Skeletal muscle satellite cell (primary cell): ENCODE measurements around the gene GPC3.

Experiments
- H3K27me3 ChIP-seq: 2 replicates; pipeline ENCODE4 v1.7.0; 2013; ENCODE audit warnings: low read length; ENCODE audit not compliant: control insufficient read depth, insufficient read depth
- H3K36me3 ChIP-seq: 2 replicates; pipeline ENCODE4 v1.7.0; 2013; ENCODE audit warnings: mild to moderate bottlenecking, control low read depth, low read length; ENCODE audit not compliant: insufficient read depth
- H3K4me1 ChIP-seq: 2 replicates; pipeline ENCODE4 v1.7.0; 2013; ENCODE audit warnings: low read length; ENCODE audit not compliant: control insufficient read depth, insufficient read depth
- H3K4me2 ChIP-seq: 2 replicates; pipeline ENCODE4 v1.7.0; 2013; ENCODE audit warnings: mild to moderate bottlenecking, low read length
- H3K4me3 ChIP-seq: 2 replicates; pipeline ENCODE4 v1.7.0; 2013; ENCODE audit warnings: low read length
- H3K9ac ChIP-seq: 2 replicates; pipeline ENCODE4 v1.7.0; 2013; ENCODE audit warnings: mild to moderate bottlenecking, low read depth, low read length, moderate library complexity
- H3K9me3 ChIP-seq: replicated peaks from 2 replicates; pipeline ENCODE4 v1.7.0; 2013; ENCODE audit warnings: mild to moderate bottlenecking, control low read depth, low read length

GPC3 gene

DNA sequence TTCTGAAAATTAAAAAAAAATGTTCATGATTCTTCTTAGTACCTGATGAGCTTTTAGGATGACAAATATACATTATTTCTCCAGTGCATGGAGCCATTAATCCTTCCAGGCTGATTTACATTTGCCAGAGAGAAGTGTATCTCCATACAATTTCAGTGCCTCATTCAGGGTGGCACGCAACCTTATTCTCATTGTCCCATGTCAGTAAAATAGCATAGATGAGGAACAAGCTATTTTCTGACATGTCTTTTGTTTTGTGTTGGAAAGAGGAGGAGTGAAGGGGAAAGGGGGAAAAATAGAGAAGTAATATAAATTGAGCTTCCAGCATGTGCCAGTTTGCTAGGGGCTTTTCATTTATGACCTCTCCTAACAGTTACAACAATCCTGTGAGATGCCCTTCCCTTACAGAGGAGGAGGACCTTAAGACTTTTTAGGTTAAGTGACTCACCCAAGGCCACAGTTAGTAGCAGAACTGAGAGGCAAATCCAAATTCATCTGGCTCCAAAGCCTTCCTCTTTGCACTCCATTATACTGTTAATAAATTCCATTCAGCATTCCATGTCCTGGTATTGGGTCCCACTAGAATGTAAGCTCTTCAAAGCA, 295.3 kb downstream of the GPC3 start:
- no peaks in the 10 kb centered on the region for H3K36me3 ChIP-seq
- H3K4me1 ChIP-seq, result no peaks in the 10 kb centered on the region
- H3K27me3 ChIP-seq, result peaks cover 3% of the 10 kb centered on the region
- no peaks in the 10 kb centered on the region for H3K9me3 ChIP-seq
- no peak overlapping the region for H3K9ac ChIP-seq
- no peak overlapping the region for H3K4me3 ChIP-seq
- no peak overlapping the region for H3K4me2 ChIP-seq

DNA sequence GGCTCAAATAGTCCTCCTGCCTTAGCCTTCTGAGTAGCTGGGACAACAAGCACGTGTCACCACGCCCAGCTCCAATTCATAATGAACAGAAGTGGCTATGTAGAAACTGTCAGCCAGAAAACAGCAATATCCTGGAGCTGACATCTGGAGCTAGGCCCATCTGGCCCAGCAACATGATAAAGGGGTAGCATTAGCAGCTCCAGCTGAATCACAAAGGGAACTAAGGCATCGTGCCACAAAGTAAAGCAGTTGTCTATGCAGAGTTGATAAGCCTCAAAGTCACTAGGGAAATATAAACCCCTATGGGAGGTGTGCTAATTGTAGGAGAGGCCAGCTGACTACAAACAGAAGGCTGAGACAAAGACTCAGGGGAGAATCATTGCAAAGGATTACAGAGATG, 299.6 kb downstream of the GPC3 start:
- Histone ChIP-seq H3K36me3 (no peaks in the 10 kb centered on the region), H3K4me1 (no peaks in the 10 kb centered on the region), H3K4me2 (no peak overlapping the region), H3K27me3 (peaks cover 7% of the 10 kb centered on the region), H3K9me3 (no peaks in the 10 kb centered on the region), H3K9ac (no peak overlapping the region), H3K4me3 (no peak overlapping the region)

DNA sequence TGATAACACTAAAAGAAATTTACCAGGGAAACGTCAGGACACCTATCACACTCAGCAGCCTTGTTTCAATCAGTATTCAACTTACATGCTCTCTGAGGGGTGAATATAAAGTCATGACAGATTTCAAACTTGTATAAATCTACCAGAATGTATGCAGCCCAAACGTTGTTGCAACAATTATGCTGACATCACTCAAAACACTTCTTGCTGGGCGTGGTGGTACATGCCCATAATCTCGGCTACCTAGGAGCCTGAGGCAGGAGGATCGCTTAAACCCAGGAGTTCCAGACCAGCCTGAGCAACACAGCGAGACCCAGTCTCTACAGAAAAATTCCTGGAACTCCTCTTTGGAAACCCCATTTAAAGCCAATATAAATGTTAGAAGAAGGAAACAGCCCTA, 303.5 kb downstream of the GPC3 start:
- Histone ChIP-seq H3K27me3 (peaks cover 16% of the 10 kb centered on the region), H3K9ac (no peak overlapping the region), H3K36me3 (no peaks in the 10 kb centered on the region), H3K9me3 (no peaks in the 10 kb centered on the region), H3K4me3 (no peak overlapping the region), H3K4me2 (no peak overlapping the region), H3K4me1 (no peaks in the 10 kb centered on the region)

DNA sequence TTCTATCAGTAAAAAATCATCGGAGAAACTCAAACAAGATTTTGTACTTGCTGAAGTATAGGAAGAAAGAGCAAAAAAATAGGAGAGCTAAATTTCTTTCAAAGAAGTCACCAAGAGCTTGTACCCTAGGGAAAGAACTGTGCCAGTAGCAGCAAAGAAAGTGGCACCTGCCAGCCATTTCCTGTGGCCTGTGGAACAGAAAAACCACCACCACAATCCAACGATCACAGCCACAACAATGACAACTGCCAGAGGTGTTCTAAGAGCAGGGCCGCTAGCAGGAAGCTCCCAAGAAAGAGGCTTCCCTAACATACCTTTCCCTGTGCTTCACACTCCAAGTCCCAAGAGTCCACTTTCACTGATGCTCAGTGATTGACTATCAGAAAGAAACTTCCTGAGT, 304.0 kb downstream of the GPC3 start:
- H3K4me2 ChIP-seq, result no peak overlapping the region
- H3K9ac ChIP-seq, result no peak overlapping the region
- H3K4me1 ChIP-seq, result no peaks in the 10 kb centered on the region
- peaks cover 16% of the 10 kb centered on the region for H3K27me3 ChIP-seq
- no peak overlapping the region for H3K4me3 ChIP-seq
- no peaks in the 10 kb centered on the region for H3K36me3 ChIP-seq
- no peaks in the 10 kb centered on the region for H3K9me3 ChIP-seq

DNA sequence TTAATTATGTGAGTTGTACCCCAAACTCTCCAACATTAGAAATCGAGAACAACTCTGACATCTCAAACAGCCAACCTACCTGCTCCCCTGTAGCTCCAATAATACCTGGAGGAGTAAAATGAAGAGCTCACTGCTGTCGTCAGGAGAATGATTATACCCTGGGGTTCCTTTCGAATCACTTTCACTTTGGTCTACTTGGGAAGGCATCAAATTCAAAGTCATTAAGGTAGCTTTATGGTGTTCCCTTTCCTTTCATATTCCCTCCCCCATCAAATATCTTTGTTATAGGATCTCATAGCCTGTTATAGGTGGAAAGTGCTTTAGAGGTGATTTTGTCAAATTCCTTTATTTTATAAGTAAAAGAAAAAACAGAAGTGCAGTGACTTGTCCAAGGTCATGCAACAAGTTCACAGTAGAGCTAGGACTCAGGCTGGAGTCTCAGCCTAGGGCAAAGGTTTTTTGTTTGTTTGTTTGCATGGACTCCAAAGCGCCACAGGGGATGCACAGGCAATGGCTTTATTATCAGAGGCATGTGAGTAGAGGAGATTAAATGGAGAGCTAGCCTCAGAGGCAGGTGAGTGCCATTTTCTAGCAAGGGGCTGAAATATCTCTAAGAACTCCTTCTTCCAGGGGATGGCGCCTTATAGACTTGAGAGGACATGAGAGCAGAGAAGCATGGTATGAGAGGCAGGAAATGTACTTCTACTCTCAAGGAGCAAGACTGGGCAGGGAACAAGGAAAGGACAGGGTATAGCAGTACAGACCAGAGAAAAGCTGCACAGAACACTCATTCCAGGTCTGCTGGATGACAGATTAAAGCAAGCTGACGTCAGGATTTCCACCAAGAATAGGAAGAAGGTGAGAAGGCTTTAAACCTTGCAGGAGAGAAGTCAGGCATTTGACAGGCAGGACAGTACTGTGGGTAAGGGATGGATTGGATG, 308.0 kb downstream of the GPC3 start:
- no peaks in the 10 kb centered on the region for H3K4me1 ChIP-seq
- H3K9me3 ChIP-seq, result no peaks in the 10 kb centered on the region
- H3K4me2 ChIP-seq, result no peak overlapping the region
- H3K9ac ChIP-seq, result no peak overlapping the region
- peaks cover 20% of the 10 kb centered on the region for H3K27me3 ChIP-seq
- no peaks in the 10 kb centered on the region for H3K36me3 ChIP-seq
- H3K4me3 ChIP-seq, result no peak overlapping the region

DNA sequence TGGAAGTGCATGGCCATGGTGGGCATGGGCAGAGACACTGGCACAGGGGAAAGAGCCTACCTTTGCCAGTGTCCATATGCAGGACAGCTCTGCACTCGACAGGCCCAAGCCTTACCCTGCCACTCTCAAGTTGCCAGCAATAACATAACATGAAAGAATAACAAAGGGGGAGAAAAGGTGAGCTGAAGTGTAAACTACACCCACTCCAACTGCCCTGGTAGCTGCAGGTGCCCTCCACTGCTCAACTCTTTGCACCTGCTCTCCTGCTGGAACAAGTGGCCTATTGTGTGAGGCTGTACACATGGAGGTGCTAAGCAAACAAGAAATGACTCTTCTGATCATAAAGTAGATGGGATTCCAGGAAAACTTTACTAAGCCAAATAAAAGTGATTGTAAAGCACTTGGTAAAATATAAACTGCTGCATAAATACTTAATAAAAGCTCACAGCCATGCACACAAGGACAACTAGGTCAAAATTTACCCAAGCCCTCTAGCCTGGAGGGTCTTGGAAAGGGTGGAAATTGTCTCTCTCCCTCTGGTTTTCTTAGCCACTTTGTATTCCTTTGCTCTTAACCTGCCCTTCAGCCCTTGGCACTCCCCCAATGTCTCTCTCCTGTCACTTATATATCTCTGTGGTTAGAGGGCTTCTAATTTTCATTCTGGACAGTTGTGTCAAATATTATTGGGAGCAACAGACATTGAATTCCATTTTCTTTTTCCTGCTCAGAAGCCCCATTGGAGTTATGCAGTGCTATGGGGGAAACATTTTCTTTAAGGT, 308.9 kb downstream of the GPC3 start:
- Histone ChIP-seq H3K4me1 (no peaks in the 10 kb centered on the region), H3K4me3 (no peak overlapping the region), H3K27me3 (peaks cover 20% of the 10 kb centered on the region), H3K9ac (no peak overlapping the region), H3K36me3 (no peaks in the 10 kb centered on the region), H3K9me3 (no peaks in the 10 kb centered on the region), H3K4me2 (no peak overlapping the region)

DNA sequence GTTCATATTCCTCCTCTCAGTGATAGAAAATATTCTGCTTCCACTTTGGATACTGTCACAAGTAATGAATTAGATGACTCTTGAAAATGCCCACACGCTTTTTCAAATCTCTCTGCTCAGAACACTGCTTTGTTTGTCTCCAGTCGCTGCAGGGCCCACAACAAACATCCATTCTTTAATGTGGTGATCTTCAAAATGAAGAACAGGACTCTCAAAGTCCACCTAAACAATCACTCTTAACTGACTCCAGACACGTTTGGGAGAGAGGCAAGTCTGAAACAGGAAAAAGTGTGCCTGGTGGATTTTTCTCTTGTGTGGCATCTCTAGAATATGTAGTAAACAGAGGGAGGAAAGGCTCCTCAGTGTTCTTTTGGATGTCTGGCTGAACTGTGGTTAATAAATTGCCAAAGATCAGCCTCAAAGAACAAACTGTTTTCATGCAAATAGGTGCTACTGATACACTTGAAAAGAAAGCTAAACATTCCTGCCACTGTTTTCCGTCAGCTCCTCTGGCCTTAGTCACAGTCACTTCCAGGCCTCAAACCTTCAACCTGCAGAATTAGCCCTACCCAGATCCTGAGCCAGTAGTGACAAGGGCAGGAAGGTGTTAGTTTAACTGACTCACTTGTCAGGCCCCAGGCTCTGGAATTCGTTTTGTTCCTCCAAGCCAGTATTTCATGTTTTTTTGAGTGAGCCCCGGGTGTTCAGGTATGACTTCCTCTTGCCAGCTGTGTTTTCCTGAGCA, 310.5 kb downstream of the GPC3 start:
- H3K27me3 ChIP-seq, result peaks cover 20% of the 10 kb centered on the region
- no peaks in the 10 kb centered on the region for H3K9me3 ChIP-seq
- no peak overlapping the region for H3K4me3 ChIP-seq
- no peak overlapping the region for H3K4me2 ChIP-seq
- H3K9ac ChIP-seq, result no peak overlapping the region
- no peaks in the 10 kb centered on the region for H3K36me3 ChIP-seq
- no peaks in the 10 kb centered on the region for H3K4me1 ChIP-seq

DNA sequence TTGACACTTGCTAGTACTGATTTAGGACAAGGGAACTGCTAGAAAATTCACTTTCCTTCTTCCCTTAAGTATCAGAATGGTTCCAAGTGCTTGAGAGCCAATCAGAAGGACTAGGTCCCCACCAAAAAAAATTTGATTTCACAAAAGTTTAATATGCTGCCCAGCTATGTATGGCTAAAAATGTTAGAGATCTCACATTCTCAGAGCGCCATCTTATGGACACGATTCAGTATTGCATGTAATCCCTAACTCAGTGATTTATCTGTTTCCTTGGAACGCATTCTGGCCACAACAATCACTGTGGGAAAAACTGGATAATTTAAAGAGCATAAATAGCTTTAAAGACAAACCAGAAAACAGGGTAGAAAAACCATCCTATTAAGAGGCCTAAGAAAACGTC, 315.0 kb downstream of the GPC3 start:
- Histone ChIP-seq H3K4me3 (no peak overlapping the region), H3K9me3 (no peaks in the 10 kb centered on the region), H3K27me3 (peaks cover 5% of the 10 kb centered on the region), H3K9ac (no peak overlapping the region), H3K36me3 (no peaks in the 10 kb centered on the region), H3K4me2 (no peak overlapping the region), H3K4me1 (no peaks in the 10 kb centered on the region)

DNA sequence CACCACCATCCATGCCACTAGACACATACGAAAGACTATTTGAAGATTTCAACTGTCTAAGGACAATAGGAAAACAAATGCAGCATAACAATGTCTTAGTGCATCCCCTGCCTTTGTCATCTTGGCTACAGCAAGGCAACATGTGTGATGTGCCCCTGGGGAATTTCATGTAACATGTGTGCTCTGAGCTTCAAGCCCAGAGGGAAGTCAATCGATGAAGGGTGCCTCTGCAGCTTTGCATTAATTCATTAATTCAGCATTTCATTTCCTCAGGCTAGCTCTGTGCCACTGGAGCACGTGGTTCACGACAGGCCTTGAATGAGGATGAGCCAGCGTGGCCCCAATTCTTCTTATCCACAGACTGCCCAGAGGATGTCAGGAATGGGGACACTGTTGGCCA, 316.2 kb downstream of the GPC3 start:
- Histone ChIP-seq H3K4me3 (no peak overlapping the region), H3K36me3 (no peaks in the 10 kb centered on the region), H3K27me3 (peaks cover 8% of the 10 kb centered on the region), H3K9me3 (no peaks in the 10 kb centered on the region), H3K4me2 (no peak overlapping the region), H3K9ac (no peak overlapping the region), H3K4me1 (no peaks in the 10 kb centered on the region)

DNA sequence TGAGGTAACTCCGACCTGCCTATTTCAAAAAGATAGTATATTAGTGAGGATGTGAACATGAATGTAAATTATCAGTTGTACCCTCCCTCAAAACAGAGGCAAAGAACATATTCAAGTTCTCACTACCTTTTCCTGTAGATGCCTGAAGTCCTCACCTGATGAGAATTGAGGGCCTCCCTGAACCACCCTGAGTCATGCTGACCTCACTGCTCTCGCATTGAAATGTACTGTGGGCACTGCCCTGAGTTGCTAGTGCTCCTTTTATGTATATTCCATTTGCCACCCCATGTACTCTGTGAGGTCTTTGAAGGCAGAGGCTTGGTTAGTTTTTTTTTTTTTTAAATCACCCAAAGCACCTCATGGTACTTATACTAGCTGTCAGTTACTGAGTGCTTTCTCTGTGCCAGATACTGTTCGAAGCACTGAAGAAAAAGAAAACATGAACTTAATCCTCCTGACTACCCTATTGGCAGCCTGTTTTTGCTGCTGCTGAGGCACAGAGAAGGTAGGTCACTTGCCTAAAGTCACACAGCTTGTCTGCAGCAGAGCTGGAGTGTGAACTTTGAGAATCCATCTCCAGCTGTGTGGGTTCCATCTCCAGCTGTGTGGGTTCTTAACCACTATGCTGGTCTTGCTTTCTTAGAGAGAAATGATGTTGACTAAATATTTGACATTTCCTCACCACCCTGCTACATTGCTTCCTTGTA, 317.0 kb downstream of the GPC3 start:
- no peaks in the 10 kb centered on the region for H3K36me3 ChIP-seq
- no peak overlapping the region for H3K4me2 ChIP-seq
- no peak overlapping the region for H3K9ac ChIP-seq
- peaks cover 9% of the 10 kb centered on the region for H3K27me3 ChIP-seq
- no peaks in the 10 kb centered on the region for H3K4me1 ChIP-seq
- no peaks in the 10 kb centered on the region for H3K9me3 ChIP-seq
- no peak overlapping the region for H3K4me3 ChIP-seq
